ENCODE measurements around the gene RHEX.

DNA sequence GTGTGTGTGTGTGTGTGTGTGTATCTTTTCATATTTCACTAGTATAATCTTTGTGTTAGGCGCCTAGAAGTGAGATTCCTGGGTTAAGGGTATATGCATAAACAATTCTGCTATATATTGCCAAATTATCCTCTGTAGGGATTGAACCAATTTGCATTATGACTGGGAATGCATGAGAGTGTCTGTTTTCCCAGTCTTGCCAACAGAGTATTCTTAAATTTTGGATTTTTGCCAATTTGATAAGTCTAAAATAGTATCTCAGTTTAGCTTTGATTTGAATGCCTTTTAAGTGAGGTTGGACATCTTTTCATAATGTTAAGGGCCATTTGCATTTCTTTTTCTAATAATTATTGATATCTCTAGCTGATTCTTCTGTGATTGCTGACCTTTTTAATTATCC is 72.4 kb downstream of the RHEX start:
- TF ChIP-seq CTCF (IDR thresholded peaks at IDR 0.05) (no peak), POLR2A (IDR thresholded peaks at IDR 0.05) (no peak)

Measured in heart left ventricle (tissue), 13 donors.